GM21786 (cell line): Measurements from ENCODE around the gene ATP13A5.

Experiments used
- ATAC-seq: cut with Tn5 transposase; IDR thresholded peaks from one replicate; pipeline ENCODE4 v1.9.1; 2021; ENCODE audit not compliant: unreplicated experiment

The ATP13A5 gene

DNA sequence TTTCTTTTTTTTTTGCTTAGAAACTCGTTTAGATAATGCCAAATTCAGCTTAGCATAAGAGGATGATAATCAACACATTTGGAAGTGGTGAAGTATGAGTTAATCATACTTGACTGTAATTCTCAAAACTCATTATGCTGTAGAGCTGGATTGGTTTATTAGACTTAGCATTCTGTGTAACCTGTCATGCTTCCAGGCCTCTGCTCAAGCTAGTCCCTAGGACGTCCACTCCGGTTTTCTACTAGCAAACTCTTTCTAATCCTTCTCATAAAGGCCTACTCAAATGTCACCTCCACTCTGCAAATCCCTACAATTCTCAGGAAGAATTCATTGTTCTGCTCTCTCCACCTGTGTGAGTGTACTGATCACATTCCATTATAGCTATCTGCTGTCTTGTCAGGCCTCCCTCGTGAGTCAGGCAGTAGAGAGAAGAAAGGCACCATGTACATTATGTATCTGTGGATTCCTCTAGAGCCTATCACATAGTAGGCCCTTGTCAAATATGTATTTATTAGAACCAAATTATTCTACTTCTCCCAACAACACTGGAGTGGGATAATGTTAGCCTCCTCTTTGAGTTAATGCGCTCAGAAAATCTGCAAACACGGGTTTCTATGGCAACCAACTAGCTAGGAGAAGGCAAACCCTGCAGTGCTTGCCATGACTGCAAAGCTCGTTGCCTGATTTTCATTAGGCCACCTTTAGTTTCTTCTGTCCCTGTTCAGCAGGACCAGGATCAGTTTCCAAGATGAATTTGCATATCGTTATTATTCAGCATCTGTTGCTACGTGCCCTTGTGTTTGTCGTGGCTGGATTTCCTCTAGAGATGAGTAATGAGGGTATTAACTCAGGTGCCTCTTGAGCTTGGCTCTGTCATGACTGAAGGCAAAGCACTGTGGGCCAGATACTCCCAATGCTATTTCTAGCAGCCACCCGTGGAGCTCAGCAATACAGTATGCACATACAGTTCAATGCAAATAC is 30.7 kb downstream of the ATP13A5 start:
- ATAC-seq: no peak

- no peak for ATAC-seq
These were observed 32.3 kb downstream of the ATP13A5 start for GRCh38 chr3:193346259-193346658.

DNA sequence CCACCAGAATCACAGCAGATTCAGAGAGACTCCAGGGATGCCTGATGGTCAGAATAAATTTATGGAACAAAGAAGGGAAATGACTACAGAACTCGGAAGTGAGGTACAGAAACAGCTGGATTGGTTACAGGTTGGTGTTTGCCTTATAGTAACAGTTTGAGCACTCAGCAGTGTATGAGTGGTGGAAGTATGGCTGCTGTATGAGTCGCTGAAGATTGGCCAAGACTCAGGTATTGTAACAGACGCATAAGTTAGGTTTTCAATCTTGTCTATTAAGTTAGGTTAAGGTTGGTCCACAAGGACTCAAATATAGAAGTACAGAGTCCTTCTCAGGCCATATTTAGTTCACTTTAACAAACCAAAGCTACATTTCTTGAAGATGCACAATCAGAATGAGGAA is 33.1 kb downstream of the ATP13A5 start:
- no peak for ATAC-seq

- no peak for ATAC-seq
These were observed 34.1 kb downstream of the ATP13A5 start for GRCh38 chr3:193344486-193344885.

GRCh38 chr3:193343726-193344222 is 34.8 kb downstream of the ATP13A5 start:
- ATAC-seq: no peak

DNA sequence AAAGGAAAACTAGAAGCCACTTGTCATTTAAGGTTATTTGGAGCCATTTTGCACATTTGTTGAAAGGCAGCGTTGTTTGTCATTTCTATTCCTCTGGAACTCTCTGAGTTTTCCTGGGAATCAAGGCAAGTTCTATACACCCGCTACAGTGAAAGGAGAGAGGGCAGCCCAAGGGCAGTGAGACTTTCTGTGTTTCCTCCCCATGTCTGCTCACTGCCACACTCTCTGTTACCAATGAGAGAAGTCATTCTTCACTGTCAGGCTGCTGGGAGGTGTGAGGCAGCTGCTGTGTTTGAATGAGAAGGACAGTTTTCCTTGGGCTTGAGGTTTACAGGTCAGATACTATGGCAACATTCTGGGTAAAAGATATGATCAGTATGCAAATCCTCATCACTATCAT is 36.0 kb downstream of the ATP13A5 start:
- ATAC-seq: no peak

- no peak for ATAC-seq
These were observed 43.5 kb downstream of the ATP13A5 start for GRCh38 chr3:193335031-193335430.

DNA sequence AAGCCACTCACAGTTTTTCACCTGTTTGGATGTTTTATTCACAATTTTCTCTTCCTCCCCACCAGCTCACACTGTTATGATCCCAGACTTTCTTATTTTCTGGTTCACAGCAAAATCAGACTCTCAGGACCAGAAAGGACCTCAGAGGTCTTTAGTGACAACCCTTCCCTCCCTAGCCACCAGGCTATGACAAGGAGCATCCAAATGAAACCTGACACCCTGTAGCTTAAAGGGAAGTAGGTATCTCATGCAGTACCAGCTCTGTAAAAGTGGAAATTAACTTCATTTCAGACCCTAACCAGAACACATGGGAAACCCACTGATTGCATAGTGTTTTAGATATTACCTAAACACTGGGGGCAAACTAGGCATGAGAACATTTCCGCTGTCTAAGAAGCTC is 45.3 kb downstream of the ATP13A5 start:
- ATAC-seq: no peak

DNA sequence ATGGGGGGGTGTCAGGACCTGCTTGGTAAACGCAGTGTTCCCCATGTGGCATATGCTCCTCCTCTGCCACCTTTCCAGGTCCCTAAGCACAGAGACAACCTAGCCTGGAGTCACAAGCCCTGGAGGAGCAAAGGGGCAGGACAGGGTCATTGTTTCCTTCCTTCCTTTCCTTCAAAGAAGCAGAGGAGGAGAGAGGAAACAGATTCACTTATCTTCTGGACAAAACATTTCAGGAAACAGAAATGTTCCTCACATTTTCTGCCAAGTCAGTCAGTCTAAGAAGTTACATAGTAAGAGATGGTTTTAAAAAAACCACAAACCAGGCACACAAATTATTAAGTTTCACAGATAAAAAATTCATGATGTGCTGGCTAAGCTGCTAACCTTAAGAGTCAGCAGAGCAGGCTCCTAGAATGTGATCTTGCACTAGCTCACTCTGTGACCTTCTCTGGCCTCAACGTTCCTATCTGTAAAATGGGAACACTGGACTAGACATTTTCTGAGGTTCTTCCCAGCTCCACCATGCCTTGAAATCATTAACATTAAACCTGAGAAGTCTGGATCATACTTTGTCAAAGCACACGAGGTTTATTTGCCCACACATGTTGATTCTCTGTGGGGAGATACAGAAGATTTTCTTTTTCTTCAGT is 47.9 kb downstream of the ATP13A5 start:
- ATAC-seq: no peak

DNA sequence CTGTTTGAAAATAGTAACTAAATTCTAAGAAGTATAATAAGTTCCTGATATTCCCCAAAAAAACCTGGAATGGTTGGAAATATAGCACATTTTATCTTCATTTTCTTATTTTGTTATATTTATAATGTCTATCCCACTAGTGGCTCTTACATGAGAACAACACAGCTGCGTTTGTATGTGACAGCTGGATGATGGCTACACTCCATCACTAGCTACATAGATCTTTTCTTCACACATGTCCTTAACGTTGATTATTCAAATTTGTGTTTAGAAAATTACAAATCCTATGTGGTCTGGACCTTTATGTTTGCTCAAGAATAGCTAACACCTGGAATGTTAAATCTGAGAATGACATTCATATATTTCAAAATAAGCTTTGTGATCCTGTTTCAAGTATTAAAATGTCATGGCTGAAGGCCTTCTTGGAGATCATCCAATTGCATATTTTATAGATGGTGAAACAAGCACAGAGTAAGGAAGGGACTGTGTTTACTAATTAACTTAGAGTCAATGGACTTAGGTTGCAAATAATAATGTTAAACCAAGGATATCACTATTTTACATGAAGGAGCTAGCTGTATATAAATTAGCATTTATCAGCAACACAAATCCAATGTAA is 60.8 kb downstream of the ATP13A5 start:
- no peak for ATAC-seq

DNA sequence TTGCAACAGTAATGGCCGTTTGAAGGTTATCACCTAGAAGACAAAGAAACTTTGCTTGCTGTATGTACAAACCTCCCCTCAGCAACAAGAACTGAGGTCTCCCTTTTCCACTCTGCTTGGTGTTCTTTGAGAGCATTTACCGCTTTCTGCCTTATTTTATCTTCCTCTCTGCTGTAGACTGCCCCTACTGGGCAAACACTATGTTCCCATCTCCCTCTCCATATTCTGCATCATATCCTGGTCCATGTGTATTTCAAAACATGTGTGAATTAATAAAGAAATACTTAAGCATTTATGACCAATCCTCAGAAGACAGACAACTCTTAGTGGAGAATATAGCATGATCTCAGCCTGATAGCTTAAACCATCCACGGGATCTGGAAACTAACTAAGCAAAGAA is 64.4 kb downstream of the ATP13A5 start:
- no peak for ATAC-seq

- no peak for ATAC-seq
These were observed 65.2 kb downstream of the ATP13A5 start for GRCh38 chr3:193313061-193313958.

DNA sequence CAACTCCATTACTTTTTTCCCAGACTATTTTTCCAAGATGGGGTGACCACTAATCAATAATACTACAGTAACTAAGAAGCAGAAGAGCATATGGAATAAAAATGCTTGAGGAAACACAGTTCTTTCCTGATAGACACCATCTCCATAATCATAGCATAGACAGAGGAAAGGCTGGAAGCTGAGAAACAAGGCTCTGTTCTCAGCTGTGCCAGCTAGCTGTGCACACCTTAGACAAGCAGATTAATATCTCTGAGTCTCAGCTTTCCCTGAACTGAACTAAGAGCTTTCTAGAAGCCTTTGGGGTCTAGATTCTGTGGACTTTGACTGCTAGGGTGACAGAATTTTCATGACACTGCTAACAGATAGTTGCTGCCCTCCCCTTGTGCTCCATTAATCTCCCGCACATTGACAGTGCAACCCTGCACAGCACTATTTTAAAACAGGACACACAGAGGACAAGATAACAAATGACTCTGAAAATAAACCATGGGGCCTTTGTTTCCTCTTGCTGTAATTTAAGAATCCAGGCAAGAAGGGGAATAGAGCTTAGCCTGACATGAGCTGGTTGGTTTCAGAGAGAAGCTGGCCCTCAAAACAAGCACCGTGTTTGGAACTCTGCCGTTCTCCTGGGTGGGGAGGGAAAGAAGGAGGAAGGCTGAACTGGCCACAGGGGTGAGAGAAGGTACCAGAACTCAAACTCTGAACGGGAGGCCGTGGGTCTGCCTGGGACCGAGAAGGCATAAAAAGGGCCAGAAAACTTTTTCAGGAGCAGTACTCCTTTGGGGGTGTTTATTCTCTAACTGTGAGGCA is 67.4 kb downstream of the ATP13A5 start:
- ATAC-seq: no peak

DNA sequence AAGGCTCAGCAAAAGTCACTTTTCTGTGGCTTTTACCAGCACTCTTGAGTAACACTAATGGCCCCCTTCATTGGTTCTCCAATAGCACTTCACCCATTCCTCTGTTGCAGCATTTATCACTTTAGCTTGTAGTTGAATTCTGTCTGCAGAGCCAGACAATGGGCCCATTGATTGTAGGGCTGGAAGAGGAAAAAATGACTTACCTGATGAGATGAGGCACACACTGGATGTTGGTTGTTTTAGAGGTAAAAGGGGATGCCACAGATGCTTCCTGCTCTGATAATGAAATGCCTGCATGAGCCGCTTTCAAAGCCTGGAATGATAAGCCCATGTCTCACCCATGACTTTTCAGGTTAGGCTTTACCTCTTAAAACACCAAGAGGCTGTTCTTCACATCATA is 73.2 kb downstream of the ATP13A5 start:
- no peak for ATAC-seq

DNA sequence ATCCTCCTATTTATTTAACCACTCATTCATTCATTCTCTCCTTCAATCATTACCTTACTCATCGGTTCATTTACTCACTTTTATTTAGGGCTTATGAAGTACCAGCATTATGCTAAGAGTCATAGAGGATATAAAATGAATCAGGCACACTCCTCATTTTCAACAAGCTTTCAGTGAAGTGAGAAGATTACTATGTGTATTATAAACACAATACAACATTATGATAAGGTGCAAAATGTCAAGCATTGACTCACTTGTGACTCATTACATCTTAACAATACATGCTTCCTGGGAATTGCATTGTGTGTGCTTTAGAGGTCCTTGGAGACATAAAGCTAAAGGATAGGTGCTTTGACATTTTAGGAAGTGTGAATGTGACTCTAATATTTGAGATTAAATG is 77.1 kb downstream of the ATP13A5 start:
- no peak for ATAC-seq

GRCh38 chr3:193297421-193297820 is 81.1 kb downstream of the ATP13A5 start:
- ATAC-seq: no peak

- no peak for ATAC-seq
These were observed 82.6 kb downstream of the ATP13A5 start for GRCh38 chr3:193295985-193296384.

GRCh38 chr3:193292386-193292785 is 86.2 kb downstream of the ATP13A5 start:
- ATAC-seq: no peak

GRCh38 chr3:193271101-193271840 is 107.3 kb downstream of the ATP13A5 start:
- ATAC-seq: no peak
